A549 treated with dexamethasone at 1 μM for 4 hours (cell line): Measurements from ENCODE around the gene SDCCAG8. TPM values are rescaled to one million over a fixed set of nuclear protein-coding genes. Genes with fewer than 3 reads are reported as not detected.

Experiments used
- total RNA-seq: library from RNA; stranded (reverse); fragments of 200-300 nt; extraction: Qiagen RNA extraction; gene quantifications from 5 replicates; pipeline ENCODE4 v1.2.3, GENCODE V29; 2022

Gene SDCCAG8
- 38.9 to 42.8 TPM (median 40.1 TPM) in 5 replicates for total RNA-seq

GRCh38 chr1:243255791-243256512 lies at the start of gene SDCCAG8:
TSS of gene SDCCAG8 (plus strand) at chr1:243256041. CDS start at chr1:243256174, 133 bp downstream.

GRCh38 chr1:243254927-243255790 lies 682 bp upstream of the SDCCAG8 start, which contains the start of gene CEP170:
TSS of gene CEP170 (minus strand) at chr1:243255281. CDS start at chr1:243225280, 30,001 bp downstream.

Other genes with a start within 250 kb of the SDCCAG8 start
- gene CEP170, start 760 bp upstream of the SDCCAG8 start, total RNA-seq: 22.1 to 32.0 TPM (median 27.8 TPM) in 5 replicates